Adipose tissue (tissue), 3 donors: ENCODE data around the gene CHD1L. TPM values are rescaled to one million over a fixed set of nuclear protein-coding genes. Genes with fewer than 3 reads are reported as not detected.
A peak's percentile ranks its signal among the peaks of the same experiment; 100 is the strongest.
"Not testable (repeated sequence)": the region's sequence is repeated elsewhere in the genome, so short reads cannot be mapped to it uniquely, and the experiment has no call there.

Experiments
- H3K27ac ChIP-seq: one replicate; pipeline ENCODE4 v1.5.1; 2013; ENCODE audit warnings: low read depth, low read length
- WGBS, 3 donors: extraction: QIAGEN DNeasy Blood & Tissue Kit; methylation state at CpG; one replicate each; pipeline ENCODE4 v1.1.7; 2013; 5-methylcytosine and 5-hydroxymethylcytosine counted together
- polyA plus RNA-seq, 3 donors: library from polyadenylated mRNA; stranded (reverse); fragments of 200-250 nt; gene quantifications; one replicate each; pipeline ENCODE4 v1.2.3, GENCODE V29; 2013
- donor health status: healthy with polysubstance abuse.
- donor health status: Bipolar disorder and iron deficiency.
- donor health status: healthy.

CHD1L gene
- polyA plus RNA-seq, 3 donors = 6.5 to 17.1 (median 15.0) TPM

DNA sequence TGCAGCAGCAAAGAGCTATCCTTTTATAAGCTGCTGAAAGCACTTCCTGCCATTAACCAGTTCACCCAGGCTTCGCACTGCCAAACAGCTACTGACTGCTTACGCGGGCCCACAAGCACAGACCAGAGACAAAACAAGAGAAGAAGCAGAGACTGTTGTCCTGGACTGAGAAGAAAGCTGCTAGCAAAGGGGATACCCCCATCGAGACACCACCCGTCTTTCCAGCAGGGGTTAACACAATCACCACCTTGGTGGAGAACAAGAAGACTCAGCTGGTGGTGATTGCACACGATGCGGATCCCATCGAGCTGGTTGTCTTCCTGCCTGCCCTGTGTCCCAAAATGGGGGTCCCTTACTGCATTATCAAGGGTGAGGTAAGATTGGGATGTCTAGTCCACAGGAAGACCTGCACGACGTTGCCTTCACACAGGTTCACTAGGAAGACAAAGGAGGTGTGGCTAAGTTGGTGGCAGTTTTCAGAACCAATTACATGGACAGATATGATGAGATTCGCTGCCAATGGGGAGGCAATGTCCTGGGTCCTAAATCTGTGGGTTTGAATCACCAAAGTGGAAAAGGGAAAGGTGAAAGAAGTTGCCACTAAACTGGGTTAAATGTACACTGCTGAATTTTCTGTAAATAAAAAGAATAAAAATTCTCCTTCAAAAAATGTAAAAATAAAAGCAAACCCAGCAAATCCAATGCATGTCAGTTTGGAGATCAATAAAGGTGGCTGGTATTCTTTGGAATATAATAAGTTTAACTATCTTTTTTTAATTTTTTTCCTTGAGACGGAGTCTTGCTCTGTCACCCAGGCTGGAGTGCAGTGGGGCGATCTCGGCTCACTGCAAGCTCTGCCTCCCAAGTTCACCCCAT, 18.5 kb upstream of the CHD1L start:
- WGBS, 3 donors = 60 to 70% (median 66%) methylated on average over 14 of the region's 14 CpGs

DNA sequence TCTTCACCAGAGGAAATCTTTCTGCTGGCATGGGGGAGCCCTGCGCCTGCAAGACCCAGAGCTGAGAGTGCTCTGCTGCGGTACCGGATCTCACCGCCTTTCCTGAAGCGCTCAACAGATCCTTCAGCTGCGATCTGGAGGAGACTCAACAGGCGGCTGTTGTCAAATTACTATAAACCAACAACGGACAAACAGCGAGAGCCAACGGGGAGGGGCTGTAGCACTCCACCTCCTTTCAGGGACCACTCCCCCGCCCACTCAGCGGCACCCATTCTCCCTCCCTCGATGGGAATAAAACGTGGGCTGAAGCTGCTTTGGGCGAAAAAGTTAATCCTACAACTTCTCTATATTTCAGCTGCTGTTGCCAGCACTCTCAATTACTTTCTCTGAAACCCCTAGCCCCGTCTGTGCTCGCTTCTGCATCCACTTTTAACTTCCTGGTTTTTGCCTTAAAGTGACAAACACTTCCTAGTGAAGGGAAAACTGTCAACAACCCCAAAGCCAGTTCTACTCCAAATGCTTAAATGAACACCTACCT, 17.2 kb upstream of the CHD1L start, which contains the start of gene FMO5:
Gene FMO5, minus strand, starts transcription at position 147 of the 538 bp plus-strand sequence. CDS start 310 bp downstream, outside the sequence.
- no peak within 1 kb of the TSS for H3K27ac ChIP-seq
- 0 to 1% (median 1%) methylated on average over 17 of the region's 17 CpGs for WGBS, 3 donors

More for the DNA sequence above, 18.5 kb upstream of the CHD1L start:
- H3K27ac ChIP-seq = no peak overlapping the region

DNA sequence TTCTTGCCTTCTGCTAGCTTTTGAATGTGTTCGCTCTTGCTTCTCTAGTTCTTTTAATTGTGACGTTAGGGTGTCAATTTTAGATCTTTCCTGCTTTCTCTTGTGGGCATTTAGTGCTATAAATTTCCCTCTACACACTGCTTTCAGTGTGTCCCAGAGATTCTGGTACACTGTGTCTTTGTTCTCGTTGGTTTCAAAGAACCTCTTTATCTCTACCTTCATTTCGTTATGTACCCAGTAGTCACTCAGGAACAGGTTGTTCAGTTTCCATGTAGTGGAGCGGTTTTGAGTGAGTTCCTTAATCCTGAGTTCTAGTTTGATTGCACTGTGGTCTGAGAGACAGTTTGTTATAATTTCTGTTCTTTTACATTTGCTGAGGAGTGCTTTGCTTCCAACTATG, 11.5 kb upstream of the CHD1L start:
- H3K27ac ChIP-seq = not testable (repeated sequence)
- 46 to 88% (median 86%) methylated on average over 5 of the region's 5 CpGs for WGBS, 3 donors

DNA sequence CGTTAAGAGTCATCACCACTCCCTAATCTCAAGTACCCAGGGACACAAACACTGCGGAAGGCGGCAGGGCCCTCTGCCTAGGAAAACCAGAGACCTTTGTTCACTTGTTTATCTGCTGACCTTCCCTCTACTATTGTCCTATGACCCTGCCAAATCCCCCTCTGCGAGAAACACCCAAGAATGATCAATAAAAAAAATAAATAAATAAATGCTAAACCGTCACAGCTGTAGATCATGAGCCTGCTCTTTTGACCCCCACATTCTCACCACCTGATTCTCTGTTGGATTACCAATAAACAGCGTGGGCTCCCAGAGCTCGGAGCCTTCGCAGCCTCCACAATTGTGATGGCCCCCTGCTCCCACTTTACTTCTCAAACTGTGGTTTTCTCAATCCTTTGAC, 8.6 kb upstream of the CHD1L start:
- WGBS, 3 donors = 72 to 85% (median 74%) methylated on average over 5 to 6 of the region's 8 CpGs
- not testable (repeated sequence) for H3K27ac ChIP-seq

DNA sequence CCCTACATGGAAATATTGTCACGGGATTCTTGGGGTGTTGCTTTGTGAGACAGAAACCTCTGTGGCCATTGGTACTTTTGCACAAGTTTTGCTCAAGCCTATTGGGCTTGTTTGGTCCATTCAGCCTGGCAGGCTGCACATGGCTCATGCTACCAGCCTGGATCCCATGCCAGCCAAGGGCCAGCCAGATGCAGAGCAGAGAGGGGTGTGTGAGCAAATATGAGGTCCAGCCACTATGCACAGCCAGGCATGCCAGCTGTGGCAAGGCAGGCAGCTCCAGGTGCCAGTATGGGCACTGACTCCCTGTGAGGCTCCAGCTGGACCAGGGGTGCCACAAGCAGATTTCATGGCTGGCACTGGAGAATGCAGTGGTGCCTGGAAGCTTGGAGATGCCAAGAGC, 6.7 kb upstream of the CHD1L start:
- 94 to 98% (median 97%) methylated on average over 1 of the region's 1 CpG for WGBS, 3 donors
- no peak overlapping the region for H3K27ac ChIP-seq

DNA sequence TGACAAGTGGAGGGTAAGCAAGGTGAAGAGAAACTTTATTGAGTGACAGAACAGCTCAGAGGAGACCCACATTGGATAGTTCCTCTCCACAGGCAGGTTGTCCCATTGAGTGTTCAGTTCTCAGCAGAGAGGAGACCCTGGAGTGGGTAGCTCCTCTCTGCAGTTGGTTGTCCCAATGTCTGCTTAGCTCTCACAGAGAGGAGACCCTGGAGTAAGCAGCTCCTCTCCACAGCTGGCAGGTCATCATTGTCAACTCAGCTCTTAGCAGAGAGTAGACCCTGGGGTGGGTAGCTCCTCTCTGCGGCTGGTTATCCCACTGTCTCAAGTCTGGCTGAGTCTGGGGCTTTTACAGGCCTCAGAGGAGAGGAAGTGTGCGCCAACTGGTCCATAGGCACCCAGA, 6.0 kb upstream of the CHD1L start:
- no peak overlapping the region for H3K27ac ChIP-seq
- WGBS, 3 donors = 54 to 95% (median 74%) methylated on average over 2 of the region's 2 CpGs

DNA sequence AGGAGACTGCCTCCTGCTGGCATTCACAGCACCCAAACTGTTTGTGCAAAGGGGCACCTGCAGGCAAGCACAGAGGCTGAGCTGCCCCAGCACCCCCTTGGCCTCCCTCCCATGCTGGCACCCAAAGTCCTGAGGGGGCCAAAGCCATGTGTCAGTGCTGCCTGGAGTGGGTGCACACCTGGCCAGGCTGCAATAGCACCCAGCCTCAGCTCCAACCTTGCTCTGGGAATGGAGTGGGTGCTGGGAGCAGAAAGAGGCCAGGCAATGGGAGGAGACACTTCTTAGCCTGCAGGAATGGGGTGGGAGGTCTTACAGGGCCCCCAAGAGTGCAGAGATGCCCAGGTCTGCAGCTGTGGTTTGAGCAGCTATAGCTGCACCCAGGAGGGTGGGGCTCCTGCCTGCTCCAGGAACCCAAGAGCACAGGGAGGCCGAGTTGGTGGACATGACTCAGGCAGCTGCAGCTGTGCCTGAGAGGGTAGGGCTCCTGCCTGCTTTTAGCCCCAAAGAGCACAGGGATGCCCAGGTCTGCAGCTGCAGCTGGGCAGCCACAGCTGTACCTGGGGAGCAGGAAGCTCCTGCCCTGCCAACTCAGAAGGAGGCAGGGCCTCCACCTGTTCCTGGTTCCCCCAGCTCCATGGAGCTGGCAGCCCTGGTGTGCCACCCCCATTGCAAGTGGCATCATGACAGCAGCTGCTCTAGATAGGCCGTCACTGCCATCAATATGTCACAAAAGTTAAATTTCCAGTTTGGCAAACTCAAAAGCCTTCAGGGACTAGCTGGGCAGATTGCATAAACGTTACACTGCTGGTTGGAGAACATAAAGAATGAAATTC, 5.3 kb upstream of the CHD1L start:
- no peak overlapping the region for H3K27ac ChIP-seq
- WGBS, 3 donors = 27 to 73% (median 68%) methylated on average over 3 of the region's 3 CpGs

DNA sequence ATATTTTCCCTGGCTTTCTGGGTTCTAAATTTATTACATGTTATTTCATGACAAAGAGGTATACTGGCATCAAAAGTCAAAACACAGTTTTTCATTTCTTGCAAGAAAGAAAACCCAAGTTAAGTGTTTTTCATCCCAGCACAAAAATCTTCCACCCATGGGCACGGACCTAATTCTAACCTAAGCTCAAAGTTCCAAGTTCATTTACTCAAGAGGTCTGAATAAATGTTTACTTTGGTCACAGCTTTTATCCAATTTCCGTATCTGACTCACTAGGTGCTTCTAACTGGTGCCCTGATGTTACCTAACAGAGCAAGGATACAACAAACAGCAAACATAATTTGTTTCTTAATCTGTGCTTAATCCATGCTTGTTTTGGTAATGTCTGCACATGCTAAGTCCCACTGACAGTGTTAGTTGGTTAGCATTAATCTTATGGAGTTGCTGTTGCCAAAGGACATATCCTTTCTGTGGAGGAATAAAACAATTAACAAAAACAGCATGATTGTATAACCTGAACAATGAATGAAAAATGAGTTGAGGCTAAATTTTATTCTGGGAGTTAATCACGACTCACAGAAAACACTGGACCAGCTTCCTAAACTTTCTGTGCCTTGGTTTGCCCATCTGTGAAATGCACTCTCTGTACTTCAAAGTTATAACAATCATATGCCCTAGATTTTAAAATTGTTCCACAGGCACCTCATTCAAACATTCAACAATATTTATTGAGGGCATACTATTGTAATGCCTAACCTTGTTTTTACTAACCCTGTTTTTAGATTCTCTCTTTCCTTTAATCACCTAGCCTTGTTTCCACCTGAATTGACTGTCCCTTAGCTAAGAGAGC, 4.2 kb upstream of the CHD1L start:
- H3K27ac ChIP-seq = no peak overlapping the region

DNA sequence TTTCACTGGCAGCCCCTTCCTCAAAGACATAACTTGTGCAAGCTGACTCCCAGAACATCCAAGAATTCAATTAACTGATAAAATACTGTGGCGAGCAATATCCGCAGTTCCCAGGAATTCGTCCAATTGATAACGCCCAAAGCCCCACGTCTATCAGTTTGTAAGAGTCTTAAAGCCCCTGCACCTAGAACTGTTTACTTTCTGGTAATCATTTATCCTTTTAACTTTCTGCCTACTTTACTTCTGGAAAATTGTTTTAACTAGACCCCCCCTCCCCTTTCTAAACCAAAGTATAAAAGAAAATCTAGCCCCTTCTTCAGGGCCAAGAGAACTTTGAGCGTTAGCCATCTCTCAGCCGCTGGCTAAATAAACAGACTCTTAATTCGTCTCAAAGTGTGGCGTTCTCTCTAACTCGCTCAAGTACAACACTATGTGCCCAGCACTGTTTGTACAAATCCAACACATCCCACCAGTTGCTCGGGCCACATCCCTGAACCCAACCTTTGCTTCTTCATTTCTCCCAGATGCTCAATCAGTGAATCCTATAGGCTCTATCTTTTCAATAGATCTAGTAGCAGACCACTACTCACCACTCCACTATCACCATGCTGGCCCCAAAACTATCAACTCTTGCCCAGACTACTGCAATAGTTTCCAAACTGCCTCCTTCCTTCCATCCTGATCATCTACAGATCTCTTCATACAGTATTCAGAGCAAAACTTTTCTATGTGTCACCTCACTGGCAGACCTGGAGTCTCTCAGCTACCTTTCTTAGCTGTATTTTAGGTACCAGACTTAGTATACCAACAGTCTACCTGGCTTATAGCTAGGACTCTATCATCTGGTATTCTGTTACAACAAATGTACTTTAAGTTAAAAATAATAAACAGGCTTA, 3.3 kb upstream of the CHD1L start:
- no peak overlapping the region for H3K27ac ChIP-seq
- WGBS, 3 donors = 44 to 83% (median 74%) methylated on average over 11 of the region's 11 CpGs

More for the DNA sequence above, 4.2 kb upstream of the CHD1L start:
- 35 to 79% (median 76%) methylated on average over 3 of the region's 3 CpGs for WGBS, 3 donors

DNA sequence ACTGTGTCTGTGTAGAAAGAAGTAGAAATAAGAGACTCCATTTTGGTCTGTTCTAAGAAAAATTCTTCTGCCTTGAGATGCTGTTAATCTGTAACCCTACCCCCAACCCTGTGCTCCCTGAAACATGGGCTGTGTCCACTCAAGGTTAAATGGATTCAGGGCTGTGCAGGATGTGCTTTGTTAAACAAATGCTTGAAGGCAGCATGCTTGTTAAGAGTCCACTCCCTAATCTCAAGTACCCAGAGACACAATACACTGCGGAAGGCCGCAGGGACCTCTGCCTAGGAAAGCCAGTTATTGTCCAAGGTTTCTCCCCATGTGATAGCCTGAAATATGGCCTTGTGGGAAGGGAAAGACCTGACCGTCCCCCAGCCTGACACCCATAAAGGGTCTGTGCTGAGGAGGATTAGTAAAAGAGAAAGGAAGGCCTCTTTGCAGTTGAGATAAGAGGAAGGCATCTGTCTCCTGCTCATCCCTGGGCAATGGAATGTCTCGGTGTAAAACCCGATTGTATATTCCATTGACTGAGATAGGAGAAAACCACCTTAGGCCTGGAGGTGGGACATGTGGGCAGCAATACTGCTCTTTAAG, 2.3 kb upstream of the CHD1L start:
- not testable (repeated sequence) for H3K27ac ChIP-seq
- WGBS, 3 donors = 87 to 95% (median 87%) methylated on average over 5 of the region's 5 CpGs

DNA sequence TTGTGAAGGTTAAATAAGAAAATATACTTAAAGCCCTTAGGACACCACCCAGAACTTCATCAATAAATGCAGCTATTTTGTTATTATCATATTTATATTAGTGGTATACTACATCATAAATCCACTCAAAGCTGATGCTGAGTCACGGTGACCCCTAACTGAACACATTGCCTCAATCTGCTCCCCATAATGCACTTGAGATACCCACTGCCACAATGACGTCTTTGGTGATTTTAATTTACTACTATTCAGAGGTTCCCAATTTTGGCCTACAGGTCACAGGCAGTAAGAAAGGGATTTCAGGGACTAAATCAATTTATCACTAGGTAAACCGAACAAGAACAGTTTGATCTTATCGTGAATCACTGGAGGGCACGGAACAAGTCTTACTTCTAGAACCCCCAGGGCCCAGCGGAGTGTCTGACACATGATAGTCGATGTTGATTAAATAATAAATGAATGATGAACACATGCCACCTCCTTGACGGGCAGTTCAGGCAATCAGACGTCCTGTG, 493 bp upstream of the CHD1L start:
- no peak overlapping the region for H3K27ac ChIP-seq
- WGBS, 3 donors = 16 to 20% (median 17%) methylated on average over 9 of the region's 9 CpGs

DNA sequence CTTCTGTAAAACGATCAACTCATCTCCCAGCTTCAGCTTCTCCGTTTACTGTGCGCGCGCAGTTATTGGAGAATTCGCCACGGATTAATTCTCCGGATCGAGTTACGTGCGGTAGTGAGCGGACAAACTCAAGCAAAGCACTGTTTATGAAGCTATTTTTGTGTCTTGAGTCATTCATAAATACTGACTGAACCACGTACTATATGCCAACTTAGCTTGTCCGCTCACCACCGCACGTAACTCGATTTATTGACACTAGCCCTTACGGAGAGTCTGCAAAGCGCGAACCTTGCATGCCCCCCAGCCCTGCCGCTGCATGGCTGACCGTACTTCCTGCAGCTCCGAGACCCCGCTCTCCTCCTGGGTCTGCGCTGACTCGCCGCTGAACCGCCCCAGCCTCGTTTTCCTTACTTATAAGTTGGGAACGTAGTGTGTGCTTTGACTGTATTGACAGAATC, 773 bp downstream of the CHD1L start:
- H3K27ac ChIP-seq = peak overlapping the region; percentile 48
- 0% methylated on average over 30 of the region's 30 CpGs for WGBS, 3 donors

DNA sequence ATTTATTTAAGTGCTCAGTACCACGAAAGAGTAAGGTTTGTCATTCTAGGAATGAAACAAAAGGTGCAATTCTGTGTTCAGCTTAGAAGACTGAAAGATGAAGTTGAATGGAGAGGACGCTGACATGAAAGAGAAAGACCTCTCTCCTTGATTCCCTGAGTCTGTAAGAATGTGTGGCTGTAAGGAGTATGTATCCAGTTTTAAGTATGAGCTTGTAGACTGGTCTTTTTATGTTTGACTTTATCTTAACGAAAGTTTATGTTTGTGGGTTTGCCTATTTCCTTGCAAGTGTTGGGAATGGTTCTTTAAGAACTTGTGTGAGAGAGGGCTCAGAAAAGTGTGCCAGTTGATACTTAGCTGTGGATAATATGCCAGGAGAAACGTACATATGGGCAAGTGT, 1.4 kb downstream of the CHD1L start:
- 9 to 13% (median 10%) methylated on average over 4 of the region's 4 CpGs for WGBS, 3 donors

DNA sequence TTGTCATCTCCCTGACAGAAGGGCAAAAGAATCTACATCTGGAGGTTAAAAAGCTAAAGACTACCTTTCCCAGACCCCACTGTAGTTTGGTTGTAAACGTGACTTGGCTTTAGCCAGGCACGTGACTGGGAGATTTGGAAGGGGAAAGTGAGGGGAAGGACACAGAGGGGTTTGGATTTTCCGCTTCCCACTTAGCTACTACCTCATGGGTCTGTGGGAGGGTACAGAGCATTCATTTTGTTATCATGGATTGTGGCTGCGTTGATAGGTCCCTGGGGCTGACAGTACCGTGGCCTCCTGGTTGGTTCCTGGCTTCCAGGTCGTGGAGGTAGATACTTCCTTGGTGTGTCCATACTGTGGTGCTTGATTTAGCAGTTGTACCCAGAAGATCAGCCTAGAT, 2.6 kb downstream of the CHD1L start:
- 92 to 99% (median 93%) methylated on average over 6 of the region's 6 CpGs for WGBS, 3 donors
- no peak overlapping the region for H3K27ac ChIP-seq

More for the DNA sequence above, 1.4 kb downstream of the CHD1L start:
- no peak overlapping the region for H3K27ac ChIP-seq

DNA sequence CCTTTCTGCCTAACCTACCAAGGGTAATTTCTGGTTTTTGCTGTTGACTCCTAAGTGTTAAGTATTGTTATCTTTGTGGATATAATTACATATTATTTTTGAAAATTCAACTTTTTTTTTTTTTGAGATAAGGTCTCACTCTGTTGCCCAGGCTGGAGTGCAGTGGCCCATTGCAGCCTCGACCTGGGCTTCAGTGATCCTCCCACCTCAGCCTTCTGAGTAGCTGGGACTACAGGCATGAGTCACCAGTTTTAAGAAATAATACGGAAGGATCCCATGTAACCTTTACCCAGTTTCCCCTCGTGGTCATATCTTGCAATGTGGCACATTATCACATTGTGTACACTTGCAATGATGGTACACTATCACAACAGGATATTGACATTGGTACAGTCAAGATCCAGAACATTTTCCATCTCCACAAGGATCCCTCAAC, 3.1 kb downstream of the CHD1L start:
- H3K27ac ChIP-seq = no peak overlapping the region
- 49 to 61% (median 60%) methylated on average over 3 of the region's 3 CpGs for WGBS, 3 donors

DNA sequence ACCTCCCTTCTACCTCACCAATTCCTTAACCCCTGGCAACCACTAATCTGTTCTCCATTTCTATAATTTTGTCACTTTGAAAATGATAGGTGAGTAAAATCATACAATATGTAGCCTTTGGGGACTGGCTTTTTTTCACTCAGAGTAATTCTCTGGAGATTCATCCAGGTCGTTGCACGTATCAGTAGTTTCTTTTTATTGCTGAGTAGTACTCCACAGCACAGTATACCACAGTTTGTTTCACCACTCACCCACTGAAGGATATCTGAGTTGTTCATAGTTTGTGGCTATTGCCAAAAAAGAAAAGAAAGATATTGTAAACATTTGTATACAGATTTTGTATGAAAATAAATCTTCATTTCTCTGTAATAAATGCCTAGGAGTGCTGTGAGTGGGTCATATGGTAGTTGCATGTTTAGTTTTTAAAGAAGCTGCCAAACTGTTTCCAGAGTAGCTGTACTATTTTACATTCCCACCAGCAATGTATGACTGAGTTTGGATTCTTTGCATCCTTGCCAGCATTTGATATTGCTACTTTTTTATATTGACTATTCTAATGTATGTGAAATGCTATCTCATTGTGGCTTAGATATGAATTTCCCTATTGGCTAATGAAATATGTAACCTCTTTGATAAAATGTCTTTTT, 3.7 kb downstream of the CHD1L start:
- H3K27ac ChIP-seq = no peak overlapping the region
- 62 to 96% (median 84%) methylated on average over 2 of the region's 2 CpGs for WGBS, 3 donors
